SW 1271 (cell line): Measurements from ENCODE around the gene RPS23.
"Not testable (repeated sequence)": the region's sequence is repeated elsewhere in the genome, so short reads cannot be mapped to it uniquely, and the experiment has no call there.

Experiments used
- DNase-seq, 2 experiments: peaks; one replicate each; lab custom pipeline; 2025; lab: John Stamatoyannopoulos, UW

Gene RPS23

DNA sequence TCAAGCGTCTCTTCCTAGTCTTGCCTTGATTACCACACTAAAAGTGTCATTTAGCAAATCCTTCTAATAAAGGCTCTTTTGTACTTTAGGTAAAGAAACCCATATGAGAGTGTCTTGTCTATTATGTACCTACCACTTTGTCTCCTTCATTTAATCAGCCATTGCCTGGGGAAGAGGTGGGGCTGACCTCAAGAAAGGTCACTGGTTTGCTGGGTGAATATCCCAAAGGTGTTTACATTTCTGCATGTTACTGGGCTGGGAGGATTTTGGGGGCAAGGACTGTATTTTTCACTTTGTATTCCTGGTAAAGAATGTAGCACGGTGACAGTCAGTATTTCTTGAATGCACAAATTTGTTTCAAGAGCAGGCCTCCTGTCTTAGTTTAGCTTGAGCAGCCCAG, 11.9 kb upstream of the RPS23 start:
- no peak for DNase-seq

- no peak for DNase-seq
Observed at GRCh38 chr5:82287625-82288024, 9.5 kb upstream of the RPS23 start.

DNA sequence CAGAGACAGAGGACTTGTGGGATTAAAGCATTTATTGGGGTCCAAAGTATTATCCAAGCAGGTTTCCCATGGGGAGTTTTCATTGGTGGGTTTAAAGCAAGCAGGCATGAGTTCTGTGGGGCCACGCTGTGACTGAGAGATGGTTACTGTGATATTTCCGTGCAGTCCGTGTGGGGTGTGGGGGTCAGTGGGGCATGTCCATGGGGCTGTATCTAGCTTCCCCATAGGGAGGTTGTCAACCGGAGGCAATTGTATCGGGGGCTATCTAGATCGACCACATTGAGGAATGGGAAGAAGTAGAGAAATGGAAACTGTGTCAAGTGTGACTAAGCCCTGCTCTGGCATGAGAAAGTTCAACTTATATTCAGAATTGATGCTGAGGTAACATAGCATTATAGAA, 7.1 kb upstream of the RPS23 start:
- no peak for DNase-seq

DNA sequence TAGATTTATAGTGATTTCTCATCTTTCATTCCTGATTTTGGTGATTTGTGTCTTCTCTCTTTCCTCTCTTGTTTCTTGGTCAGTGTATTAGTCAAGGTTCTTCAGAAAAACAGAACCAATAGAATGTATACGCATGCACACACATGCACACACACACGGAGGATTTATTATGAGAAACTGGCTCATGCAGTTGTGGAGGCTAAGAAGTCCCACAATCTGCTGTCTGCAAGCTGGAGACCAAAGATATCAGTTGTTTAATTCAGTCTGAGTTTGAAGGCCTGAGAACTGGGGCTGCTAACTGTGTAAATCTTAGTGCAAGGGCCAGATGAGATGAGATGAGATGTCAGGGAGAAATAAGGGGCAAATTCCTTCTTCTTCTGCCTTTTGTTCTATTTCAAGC, 5.7 kb upstream of the RPS23 start:
- no peak for DNase-seq

DNA sequence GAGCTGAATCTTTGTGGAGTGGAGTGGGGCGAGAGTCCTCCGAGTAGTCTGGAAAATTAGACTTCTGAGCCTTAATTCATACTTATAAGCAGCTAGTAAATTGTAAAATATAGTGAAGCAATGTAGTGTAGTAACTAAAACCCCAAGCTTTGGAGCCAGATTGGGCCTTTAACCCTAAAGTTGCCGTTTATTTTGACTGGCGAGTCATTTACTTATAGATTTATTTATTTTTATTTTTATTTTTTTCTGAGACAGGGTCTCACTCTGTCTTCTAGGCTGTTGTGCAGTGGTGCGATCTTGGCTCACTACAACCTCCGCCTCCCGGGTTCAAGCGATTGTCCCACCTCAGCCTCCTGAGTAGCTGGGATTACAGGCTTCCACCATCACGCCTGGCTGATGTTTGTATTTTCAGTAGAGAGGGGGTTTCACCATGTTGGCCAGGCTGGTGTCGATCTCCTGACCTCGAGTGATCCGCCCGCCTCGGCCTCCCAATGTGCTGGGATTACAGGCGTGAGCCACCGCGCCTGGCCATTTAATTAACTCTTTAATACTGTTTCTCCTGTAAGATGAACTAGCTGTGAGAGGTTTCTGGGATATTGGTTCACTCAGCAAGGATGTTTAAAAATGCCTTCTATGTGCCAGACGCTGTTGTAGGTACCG, 687 bp upstream of the RPS23 start:
- no peak for DNase-seq

GRCh38 chr5:82277613-82277986, 554 bp downstream of the RPS23 start:
- no peak for DNase-seq

- DNase-seq = no peak
Observed at GRCh38 chr5:82276800-82277612, 1.1 kb downstream of the RPS23 start.

DNA sequence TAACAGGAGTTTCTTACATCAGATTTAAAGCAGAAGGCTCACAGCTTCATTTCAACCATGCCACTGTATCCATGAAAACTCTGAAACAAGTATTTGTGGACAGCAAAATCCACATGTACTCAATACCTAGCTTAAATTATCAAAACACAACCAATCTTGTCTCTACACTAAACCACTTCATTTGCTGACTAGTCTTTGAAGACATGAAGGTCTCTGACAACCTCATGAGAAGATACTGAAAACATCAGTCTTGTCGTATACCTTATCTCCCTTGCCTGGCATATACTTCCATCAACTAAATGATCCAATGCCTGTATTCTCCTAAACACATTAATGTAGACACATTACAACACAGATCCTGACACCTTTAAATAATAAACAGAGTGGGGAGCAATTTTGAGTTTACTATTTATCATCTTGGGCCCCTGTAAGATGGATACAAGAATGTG, 2.9 kb downstream of the RPS23 start:
- DNase-seq = no peak

- DNase-seq = no peak
Observed at GRCh38 chr5:82274343-82275211, 3.6 kb downstream of the RPS23 start.

DNA sequence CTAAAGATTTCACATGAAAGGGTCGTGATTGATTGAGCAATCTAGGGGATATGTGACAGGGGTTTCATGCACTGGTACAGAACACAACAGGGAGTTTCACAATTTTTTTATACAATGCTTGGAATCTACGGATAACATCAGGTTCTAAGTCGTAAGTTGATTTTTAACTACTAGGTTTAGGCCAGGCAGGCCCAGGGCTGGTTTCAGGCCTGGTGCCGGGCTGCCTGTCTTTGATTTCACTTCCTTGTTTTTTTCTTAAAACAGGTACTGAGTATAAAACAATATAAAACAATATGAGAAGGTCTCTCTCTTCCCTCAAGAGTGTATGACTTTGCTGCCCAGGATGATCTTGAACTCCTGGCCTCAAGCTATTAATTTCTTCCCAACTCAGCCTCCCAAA, 4.7 kb downstream of the RPS23 start:
- not testable (repeated sequence) for DNase-seq

DNA sequence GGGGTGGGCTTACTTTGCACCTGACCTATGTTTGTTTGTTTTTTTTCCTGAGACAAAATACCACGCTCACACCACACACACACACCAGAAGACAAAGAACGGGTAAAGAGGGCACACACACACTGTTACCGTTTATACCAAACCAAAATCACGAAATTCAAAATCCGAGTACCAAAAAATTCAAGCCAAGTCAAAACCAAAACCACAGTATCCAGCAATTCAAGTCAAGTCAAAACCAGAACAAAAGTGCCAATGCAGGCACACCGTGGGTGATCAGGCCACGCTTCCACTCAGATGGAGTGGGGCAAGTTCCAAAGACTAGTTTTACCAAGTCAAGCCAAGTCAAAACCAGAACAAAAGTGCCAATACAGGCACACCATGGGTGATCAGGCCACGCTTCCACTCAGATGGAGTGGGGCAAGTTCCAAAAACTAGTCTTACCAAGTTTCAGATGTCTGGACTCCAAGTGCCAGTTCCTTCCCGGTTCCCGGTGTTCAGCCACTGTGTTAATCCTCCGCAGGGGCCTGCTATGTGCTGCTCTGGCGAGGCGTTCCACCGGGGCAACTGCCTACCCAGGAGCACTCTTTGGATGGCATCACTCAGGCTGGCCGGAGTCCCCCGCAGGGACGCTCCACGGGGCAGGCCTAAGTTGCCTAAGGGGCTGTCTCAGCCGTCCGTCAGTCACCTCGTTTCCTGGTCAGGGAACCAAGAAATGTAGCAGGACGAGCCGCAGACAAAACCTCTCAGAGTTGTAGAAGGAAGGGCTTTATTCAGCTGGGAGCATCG, 5.4 kb downstream of the RPS23 start:
- DNase-seq = not testable (repeated sequence)

GRCh38 chr5:82269363-82269762, 8.8 kb downstream of the RPS23 start:
- DNase-seq = not testable (repeated sequence)

GRCh38 chr5:82267297-82267933, 10.7 kb downstream of the RPS23 start:
- not testable (repeated sequence) for DNase-seq

GRCh38 chr5:82265047-82265446, 13.1 kb downstream of the RPS23 start:
- DNase-seq = no peak

GRCh38 chr5:82259172-82259800, 18.9 kb downstream of the RPS23 start:
- DNase-seq = peak in 1 of 2 experiments; percentile 54

DNA sequence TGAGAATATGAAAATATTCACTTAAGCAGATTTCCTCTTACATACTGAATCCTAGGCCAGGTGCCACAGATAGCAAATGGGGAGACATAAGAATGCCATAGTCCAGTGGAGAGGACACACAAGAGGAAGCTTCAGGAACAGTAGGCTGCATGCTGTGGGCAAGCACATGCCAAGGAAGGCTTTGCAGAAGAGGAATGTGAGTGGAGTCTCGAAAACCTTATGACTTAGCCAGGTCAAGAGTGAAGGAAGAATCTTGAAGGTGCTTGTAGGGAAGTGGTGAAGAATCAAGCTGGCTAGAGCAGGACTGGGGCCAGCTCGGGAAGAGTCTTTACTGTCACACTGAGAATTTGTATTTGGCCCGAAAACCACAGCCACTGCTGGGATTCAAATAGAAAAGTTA, 20.4 kb downstream of the RPS23 start:
- DNase-seq = no peak

- DNase-seq = no peak
Observed at GRCh38 chr5:82257247-82257646, 20.9 kb downstream of the RPS23 start.

GRCh38 chr5:82255844-82256243, 22.3 kb downstream of the RPS23 start:
- DNase-seq = no peak

DNA sequence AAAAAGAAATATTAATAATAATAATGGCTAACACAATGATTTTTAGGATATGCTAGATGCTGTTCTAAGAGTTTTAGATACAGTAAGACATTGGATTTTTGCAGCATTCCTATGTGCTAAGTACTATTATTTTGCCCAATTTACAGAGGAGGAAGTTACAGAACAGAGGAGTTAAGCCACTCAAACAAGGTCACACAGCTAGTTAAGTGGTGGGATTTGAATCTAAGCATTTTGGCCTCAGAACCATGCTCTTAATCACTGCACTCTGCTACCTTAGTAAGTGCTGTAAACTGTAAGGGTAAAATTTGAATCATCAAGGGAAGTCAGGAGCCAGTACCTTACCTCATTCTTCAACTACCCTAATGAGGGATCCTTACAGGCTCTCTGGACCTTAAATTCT, 25.4 kb downstream of the RPS23 start:
- DNase-seq = no peak

- DNase-seq = no peak
Observed at GRCh38 chr5:82246960-82247574, 31.1 kb downstream of the RPS23 start.
